Liver (tissue), 3 donors: ENCODE measurements around the gene AWAT2.

Experiments used
- ATF3 ChIP-seq: IDR thresholded peaks from 2 replicates; pipeline ENCODE4 v1.6.1; 2016; ENCODE audit warnings: antibody characterized with exemption
- CTCF ChIP-seq: fragments of 150-350 bp; IDR thresholded peaks from 2 replicates; pipeline ENCODE4 v1.5.1; 2017; ENCODE audit warnings: improper control_type of control experiment, low read depth, low read length; ENCODE audit not compliant: missing input control
- FOXA1 ChIP-seq: IDR thresholded peaks from 2 replicates; pipeline ENCODE4 v1.6.1; 2016; ENCODE audit warnings: antibody characterized with exemption
- GABPA ChIP-seq, 2 donors: IDR thresholded peaks in 1 of 2; conservative IDR thresholded peaks in 1 of 2; 2 replicates each; pipeline ENCODE4 v1.6.1; 2016; ENCODE audit warnings: antibody characterized with exemption in 2 of 2, mild to moderate bottlenecking in 1 of 2, moderate library complexity in 1 of 2
- HNF4A ChIP-seq, 2 donors: conservative IDR thresholded peaks; 2 replicates each; pipeline ENCODE4 v1.6.1; 2016; ENCODE audit warnings: antibody characterized with exemption in 2 of 2, mild to moderate bottlenecking in 2 of 2
- JUND ChIP-seq, 2 donors: IDR thresholded peaks; 2 replicates each; pipeline ENCODE4 v1.6.1; 2016; ENCODE audit warnings: antibody characterized with exemption in 2 of 2
- MAX ChIP-seq: IDR thresholded peaks from 2 replicates; pipeline ENCODE4 v1.6.1; 2016; ENCODE audit warnings: antibody characterized with exemption
- RAD21 ChIP-seq, 2 donors: IDR thresholded peaks; 2 replicates each; pipeline ENCODE4 v1.6.1; 2016; ENCODE audit warnings: antibody characterized with exemption in 2 of 2, mild to moderate bottlenecking in 2 of 2
- REST ChIP-seq: IDR thresholded peaks from 2 replicates; pipeline ENCODE4 v1.6.1; 2016; ENCODE audit warnings: antibody characterized with exemption, mild to moderate bottlenecking
- RXRA ChIP-seq, 2 donors: IDR thresholded peaks; 2 replicates each; pipeline ENCODE4 v1.6.1; 2017 to 2018; ENCODE audit warnings: antibody characterized with exemption in 2 of 2, mild to moderate bottlenecking in 1 of 2
- SP1 ChIP-seq: IDR thresholded peaks from 2 replicates; pipeline ENCODE4 v1.6.1; 2018; ENCODE audit warnings: antibody characterized with exemption, mild to moderate bottlenecking
- TAF1 ChIP-seq: conservative IDR thresholded peaks from 2 replicates; pipeline ENCODE4 v1.6.1; 2016; ENCODE audit warnings: antibody characterized with exemption, mild to moderate bottlenecking
- YY1 ChIP-seq: IDR thresholded peaks from 2 replicates; pipeline ENCODE4 v1.6.1; 2016; ENCODE audit warnings: antibody characterized with exemption, mild to moderate bottlenecking
- ZBTB33 ChIP-seq: IDR thresholded peaks from 2 replicates; pipeline ENCODE4 v1.6.1; 2016; ENCODE audit warnings: antibody characterized with exemption
- donor health status: healthy.
- donor health status: healthy.

- no peak for TF ChIP-seq CTCF
- no peak for TF ChIP-seq ATF3
- no peak for TF ChIP-seq REST
- TF ChIP-seq HNF4A (conservative IDR thresholded peaks at IDR 0.05) = no peak
- TF ChIP-seq RAD21 (IDR thresholded peaks at IDR 0.05) = no peak
- no peak for TF ChIP-seq TAF1
- no peak for TF ChIP-seq MAX
- no peak for TF ChIP-seq YY1
- no peak for TF ChIP-seq RXRA (IDR thresholded peaks at IDR 0.05)
- TF ChIP-seq SP1 = no peak
- no peak for TF ChIP-seq ZBTB33
- TF ChIP-seq FOXA1 = no peak
- TF ChIP-seq JUND (IDR thresholded peaks at IDR 0.05) = no peak
- no peak for TF ChIP-seq GABPA (IDR thresholded peaks at IDR 0.05 in 1 of 2, conservative IDR thresholded peaks at IDR 0.05 in 1 of 2)
These were observed 40.0 kb upstream of the AWAT2 start for GRCh38 chrX:70089604-70090297.
